Measurements from ENCODE around the gene SORCS2.

The SORCS2 gene

GRCh38 chr4:7657545-7658297, 465.4 kb downstream of the SORCS2 start:
- no peaks in the 10 kb centered on the region for H3K9me3 ChIP-seq
- no peak overlapping the region for H3K4me3 ChIP-seq (ENCODE audit: low read depth, low read length)
- no peaks in the 10 kb centered on the region for H3K36me3 ChIP-seq
- no peak for TF ChIP-seq CTCF (IDR thresholded peaks at IDR 0.05; ENCODE audit: low read depth, low read length)
- H3K4me1 ChIP-seq = 0 out of 2 replicates have a peak, but pooled peaks cover 5% of the 10 kb centered on the region
- no peaks in the 10 kb centered on the region for H3K27me3 ChIP-seq
- no peak for DNase-seq

DNA sequence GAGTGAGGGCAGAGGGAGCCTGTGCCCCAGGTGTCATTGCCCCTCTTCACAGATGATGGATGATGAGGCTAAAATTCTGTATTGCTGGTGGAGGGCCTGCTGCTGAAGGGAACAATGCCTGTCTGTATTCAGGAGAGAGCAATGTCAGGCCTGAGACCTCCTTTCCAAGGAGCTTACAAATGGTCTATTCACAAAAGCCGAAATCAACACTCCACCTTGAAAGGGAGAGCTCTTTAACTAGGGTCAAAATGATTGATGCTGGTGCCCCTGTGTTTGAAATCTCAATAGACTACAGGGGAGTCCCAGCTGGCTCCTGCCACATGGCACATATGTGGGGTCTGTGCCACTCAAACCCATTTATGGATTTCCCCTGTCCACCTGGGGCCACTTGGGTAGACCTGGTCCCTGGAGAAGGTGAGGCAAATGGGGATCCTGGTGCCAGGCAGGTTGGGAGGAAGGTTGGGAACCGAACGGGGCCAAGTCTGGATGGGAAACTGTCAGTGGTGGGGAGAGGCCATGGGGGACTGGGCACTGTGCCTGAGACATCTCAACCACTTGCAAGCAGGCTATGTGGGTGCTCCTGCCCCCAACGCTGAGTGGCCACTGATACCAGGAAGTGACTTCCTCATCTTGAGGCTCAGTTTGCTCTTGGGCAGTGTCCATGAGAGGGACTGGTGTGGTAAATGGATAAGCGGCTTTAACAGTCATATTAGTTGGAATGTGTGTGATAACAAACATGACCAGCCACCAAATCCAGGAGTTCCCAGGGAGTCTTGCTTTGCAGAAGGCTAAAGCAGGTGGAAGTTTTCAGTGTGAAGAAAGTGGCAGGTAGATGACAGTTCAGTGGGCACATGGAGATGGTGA, 466.2 kb downstream of the SORCS2 start:
- Histone ChIP-seq H3K27me3 (no peaks in the 10 kb centered on the region), H3K4me3 (ENCODE audit: low read depth, low read length) (no peak overlapping the region), H3K4me1 (0 out of 2 replicates have a peak, but pooled peaks cover 5% of the 10 kb centered on the region), H3K9me3 (no peaks in the 10 kb centered on the region), H3K36me3 (no peaks in the 10 kb centered on the region)
- no peak for TF ChIP-seq CTCF (IDR thresholded peaks at IDR 0.05; ENCODE audit: low read depth, low read length)
- no peak for DNase-seq

DNA sequence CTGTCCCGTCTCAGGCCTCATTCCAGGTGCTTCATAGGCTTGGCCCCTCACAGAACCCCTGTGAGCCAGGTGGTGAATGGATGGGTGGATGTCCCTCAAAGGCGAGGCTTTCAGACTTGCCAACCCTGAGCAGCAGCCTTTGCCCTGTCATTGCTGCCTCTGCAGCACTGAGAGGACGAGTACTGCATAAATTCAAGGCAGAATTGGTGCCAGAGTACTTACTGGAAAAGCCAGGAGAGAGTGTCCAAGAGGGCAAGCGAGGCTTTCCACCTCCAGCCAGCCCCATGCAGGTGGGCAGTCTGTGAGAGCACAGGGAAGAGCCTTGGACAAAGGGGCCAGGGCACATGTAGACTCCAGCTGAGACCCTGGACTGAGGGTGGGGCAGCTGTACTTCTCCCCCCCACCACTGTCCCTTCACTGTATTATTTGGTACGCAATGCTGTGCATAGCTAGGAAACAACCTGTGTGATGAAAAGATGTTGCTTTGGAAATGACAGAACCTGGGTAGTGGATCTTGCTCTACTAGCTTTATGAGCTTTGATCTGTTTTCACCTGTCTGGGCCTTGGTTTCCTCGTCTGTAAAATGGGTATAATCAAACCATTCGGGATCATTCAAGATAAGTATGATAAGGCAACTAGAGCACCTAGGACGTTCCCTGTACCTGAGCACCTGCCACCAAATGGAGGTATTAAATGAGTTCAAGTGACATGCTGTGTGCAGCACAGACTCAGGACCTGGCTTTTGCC, 467.3 kb downstream of the SORCS2 start:
- Histone ChIP-seq H3K4me3 (ENCODE audit: low read depth, low read length) (no peak overlapping the region), H3K9me3 (no peaks in the 10 kb centered on the region), H3K27me3 (no peaks in the 10 kb centered on the region), H3K36me3 (no peaks in the 10 kb centered on the region), H3K4me1 (0 out of 2 replicates have a peak, but pooled peaks cover 5% of the 10 kb centered on the region)
- no peak for TF ChIP-seq CTCF (IDR thresholded peaks at IDR 0.05; ENCODE audit: low read depth, low read length)
- DNase-seq = no peak

DNA sequence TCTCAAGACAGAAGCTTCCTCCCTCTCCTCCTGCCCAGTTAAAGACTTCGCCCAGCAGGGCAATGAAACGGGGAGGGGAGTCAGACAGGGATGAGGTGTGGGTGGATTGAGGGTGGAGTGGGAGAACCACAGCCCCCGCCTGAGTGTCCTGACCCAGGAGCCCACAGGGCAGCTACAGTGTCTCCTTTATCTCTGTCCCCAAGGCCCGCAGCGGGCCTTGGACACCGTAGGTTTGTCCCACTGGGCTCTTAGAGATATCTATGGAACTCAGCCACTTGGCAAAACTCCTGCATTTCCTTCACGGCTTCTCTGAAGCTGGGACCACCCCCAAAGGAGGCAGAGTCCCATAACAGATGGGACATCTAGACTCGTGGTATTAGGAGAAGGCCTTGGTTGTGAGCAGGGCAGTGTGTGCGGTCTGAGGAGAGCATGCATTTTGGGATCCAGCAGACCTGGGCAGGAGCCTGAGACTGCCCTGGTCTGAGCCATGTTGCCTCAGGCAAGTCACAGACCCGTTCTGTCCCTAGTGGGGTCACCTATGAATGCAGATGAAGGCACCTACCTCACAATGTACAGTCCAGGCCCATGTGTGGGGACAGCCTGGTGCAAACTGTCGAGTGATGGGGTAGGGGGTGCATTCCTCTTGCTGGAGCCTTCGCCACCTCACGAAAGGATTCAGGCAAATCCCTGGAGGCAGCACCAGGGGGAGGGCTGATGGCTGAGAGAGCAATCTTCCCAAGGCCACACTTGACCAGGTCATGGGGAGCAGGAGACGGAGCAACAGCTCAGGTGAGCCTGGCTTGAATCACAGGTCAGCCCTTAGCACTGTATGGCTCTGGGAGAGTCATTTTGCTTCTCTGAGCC, 468.1 kb downstream of the SORCS2 start:
- DNase-seq = no peak
- Histone ChIP-seq H3K36me3 (no peaks in the 10 kb centered on the region), H3K9me3 (no peaks in the 10 kb centered on the region), H3K27me3 (no peaks in the 10 kb centered on the region), H3K4me3 (ENCODE audit: low read depth, low read length) (no peak overlapping the region), H3K4me1 (no peaks in the 10 kb centered on the region)
- TF ChIP-seq CTCF (IDR thresholded peaks at IDR 0.05; ENCODE audit: low read depth, low read length) = no peak

DNA sequence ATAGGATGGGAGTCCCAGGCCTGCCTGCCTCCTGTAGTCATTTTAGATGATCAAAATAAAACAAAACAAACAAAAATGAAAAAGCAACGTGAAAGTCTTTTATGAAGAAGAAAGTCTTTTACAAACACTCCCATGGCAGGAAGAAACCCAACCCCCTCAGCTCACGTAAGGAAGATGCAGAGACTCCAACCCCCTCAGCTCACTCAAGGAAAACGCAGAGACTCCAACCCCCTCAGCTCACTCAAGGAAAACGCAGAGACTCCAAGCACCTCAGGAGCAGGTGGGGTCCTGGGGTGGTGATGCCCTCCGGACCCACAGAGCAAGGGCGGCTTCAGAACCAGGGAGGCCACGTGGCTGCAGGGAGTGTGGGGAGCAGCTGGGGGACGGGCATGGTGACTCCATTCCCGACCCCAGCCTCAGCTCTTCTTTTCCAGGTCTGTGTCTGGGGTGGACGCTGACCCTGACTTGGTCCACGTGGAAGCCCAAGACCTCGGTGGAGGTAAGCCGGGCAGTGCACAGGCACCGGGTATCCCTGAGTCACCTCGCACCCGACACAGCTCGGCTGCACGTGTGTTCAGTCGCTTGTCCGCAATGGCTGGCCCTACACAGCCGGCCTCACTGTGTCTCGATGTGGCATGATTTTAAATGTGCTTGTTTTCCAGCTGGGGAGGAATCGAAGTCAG, 468.9 kb downstream of the SORCS2 start:
- no peaks in the 10 kb centered on the region for H3K9me3 ChIP-seq
- H3K27me3 ChIP-seq = no peaks in the 10 kb centered on the region
- no peak for TF ChIP-seq CTCF (IDR thresholded peaks at IDR 0.05; ENCODE audit: low read depth, low read length)
- H3K36me3 ChIP-seq = no peaks in the 10 kb centered on the region
- H3K4me1 ChIP-seq = no peaks in the 10 kb centered on the region
- no peak overlapping the region for H3K4me3 ChIP-seq (ENCODE audit: low read depth, low read length)
- no peak for DNase-seq

Measured in BE2C (cell line).